ENCODE results near the gene IFRD2. TPM values are rescaled to one million over a fixed set of nuclear protein-coding genes. Genes with fewer than 3 reads are reported as not detected.

Gene IFRD2
- total RNA-seq, 2 experiments from 2014 or later: 30.0 to 30.4 TPM

DNA sequence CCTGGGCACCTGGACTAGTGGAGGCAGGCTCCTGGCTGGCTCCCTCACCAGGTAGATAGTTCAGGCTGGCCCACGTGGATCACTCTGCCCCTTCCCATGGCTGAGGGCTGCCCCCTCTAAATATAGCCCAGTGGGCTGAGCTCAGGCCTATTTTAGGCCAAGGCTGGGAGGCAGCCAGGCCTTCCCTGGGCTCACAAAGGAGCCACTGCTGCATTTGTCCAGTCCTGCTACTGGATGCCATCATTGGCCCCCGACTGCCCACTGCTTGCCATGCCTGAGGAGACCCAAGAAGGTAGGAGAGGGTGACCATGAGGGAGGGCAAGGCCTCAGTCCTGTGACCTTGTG lies 13.4 kb downstream of the IFRD2 start, which contains the start of gene LSMEM2:
Gene LSMEM2 (plus strand): TSS at position 208 of the 345 bp plus-strand sequence. CDS start 27 bp downstream, at position 235.
- Mint-ChIP-seq H3K4me3 (no peak within 1 kb of the TSS), H3K36me3 (ENCODE audit: low read depth) (no peaks in the 10 kb centered on the region), H3K27ac (no peak within 1 kb of the TSS), H3K27me3 (peaks cover 44% of the 10 kb centered on the region), H3K4me1 (ENCODE audit: low read depth) (peaks cover 19% of the 10 kb centered on the region), H3K9me3 (no peaks in the 10 kb centered on the region)
- H3K9me3 ChIP-seq (ENCODE audit: control insufficient read depth in 1 of 2, insufficient read depth in 1 of 2, low read length in 2 of 2): peaks cover 0 to 11% of the 10 kb centered on the region in 2 experiments
- TF ChIP-seq, protein P1, sequence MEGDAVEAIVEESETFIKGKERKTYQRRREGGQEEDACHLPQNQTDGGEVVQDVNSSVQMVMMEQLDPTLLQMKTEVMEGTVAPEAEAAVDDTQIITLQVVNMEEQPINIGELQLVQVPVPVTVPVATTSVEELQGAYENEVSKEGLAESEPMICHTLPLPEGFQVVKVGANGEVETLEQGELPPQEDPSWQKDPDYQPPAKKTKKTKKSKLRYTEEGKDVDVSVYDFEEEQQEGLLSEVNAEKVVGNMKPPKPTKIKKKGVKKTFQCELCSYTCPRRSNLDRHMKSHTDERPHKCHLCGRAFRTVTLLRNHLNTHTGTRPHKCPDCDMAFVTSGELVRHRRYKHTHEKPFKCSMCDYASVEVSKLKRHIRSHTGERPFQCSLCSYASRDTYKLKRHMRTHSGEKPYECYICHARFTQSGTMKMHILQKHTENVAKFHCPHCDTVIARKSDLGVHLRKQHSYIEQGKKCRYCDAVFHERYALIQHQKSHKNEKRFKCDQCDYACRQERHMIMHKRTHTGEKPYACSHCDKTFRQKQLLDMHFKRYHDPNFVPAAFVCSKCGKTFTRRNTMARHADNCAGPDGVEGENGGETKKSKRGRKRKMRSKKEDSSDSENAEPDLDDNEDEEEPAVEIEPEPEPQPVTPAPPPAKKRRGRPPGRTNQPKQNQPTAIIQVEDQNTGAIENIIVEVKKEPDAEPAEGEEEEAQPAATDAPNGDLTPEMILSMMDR (IDR thresholded peaks at IDR 0.05): no peak
- intact Hi-C loops (cut with DNase I, micrococcal nuclease): loop anchor here in 1 of 2 experiments (10.0 kb wide), 1 partner anchor 266 kb away; no protein-coding TSS in a partner anchor
- DNase-seq (no peak), ATAC-seq (ENCODE audit: poor library complexity) (no peak)
- CTCF ChIA-PET: no interaction called here
- peaks cover 31 to 38% of the 10 kb centered on the region in 2 experiments for H3K27me3 ChIP-seq (ENCODE audit: control insufficient read depth in 1 of 2, insufficient read depth in 2 of 2, low read length in 2 of 2)
- H3K4me3 ChIP-seq (ENCODE audit: low read length): no peak within 1 kb of the TSS
- H3K27ac ChIP-seq (ENCODE audit: low read depth in 1 of 2, low read length in 2 of 2): no peak within 1 kb of the TSS
- H3K4me1 ChIP-seq (ENCODE audit: insufficient read depth, low read length): peaks cover 28% of the 10 kb centered on the region
- POLR2A ChIA-PET: no interaction called here
- no peaks in the 10 kb centered on the region for H3K36me3 ChIP-seq (ENCODE audit: insufficient read depth, low read length)

DNA sequence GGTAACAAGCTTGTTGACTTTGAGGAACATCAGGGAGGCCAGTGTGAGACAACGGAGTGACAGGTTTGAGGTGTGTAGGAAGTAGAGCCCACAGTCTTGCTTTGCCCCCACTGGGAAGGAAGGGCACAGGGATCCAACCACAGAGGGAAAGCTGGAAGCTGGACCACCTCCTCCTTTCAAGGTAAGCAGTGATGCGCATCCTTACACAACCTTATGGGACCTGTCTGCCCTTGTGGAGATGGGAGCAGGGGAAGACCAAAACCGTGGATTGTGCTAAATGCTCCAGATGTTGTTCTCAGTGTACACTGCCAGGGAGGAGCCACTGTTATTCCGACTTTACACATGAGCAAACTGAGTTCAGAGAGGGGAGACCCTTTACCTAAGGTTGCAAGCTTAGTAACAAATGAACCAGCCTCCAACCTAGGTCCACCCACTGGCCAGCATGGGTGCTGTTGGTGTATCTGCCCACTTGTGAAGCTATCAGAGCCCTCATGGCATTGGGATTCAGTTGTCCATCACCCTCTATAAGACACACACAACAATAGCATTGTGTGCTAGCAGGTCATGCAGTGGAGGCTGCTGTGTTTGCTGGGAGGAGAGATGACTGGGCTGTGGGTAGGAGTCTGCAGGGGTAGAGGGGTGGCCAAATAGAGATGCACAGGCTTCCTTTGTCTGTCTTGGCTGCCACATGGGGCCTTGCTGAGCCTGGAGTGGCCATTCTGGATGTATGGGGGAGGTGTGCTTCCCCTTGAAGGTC lies 13.9 kb downstream of the IFRD2 start:
- POLR2A ChIA-PET: no interaction called here
- H3K27me3 Mint-ChIP-seq: peaks cover 44% of the 10 kb centered on the region
- H3K27ac Mint-ChIP-seq: no peak overlapping the region
- Histone ChIP-seq H3K27me3 (ENCODE audit: control insufficient read depth in 1 of 2, insufficient read depth in 2 of 2, low read length in 2 of 2) (peaks cover 37 to 43% of the 10 kb centered on the region in 2 experiments), H3K27ac (ENCODE audit: low read depth in 1 of 2, low read length in 2 of 2) (no peak overlapping the region), H3K9me3 (ENCODE audit: control insufficient read depth in 1 of 2, insufficient read depth in 1 of 2, low read length in 2 of 2) (peaks cover 0 to 13% of the 10 kb centered on the region in 2 experiments), H3K4me1 (ENCODE audit: insufficient read depth, low read length) (peaks cover 34% of the 10 kb centered on the region), H3K4me3 (ENCODE audit: low read length) (no peak overlapping the region), H3K36me3 (ENCODE audit: insufficient read depth, low read length) (no peaks in the 10 kb centered on the region)
- no peaks in the 10 kb centered on the region for H3K36me3 Mint-ChIP-seq (ENCODE audit: low read depth)
- no peak overlapping the region for H3K4me3 Mint-ChIP-seq
- no peak for ATAC-seq (ENCODE audit: poor library complexity)
- intact Hi-C loops (cut with DNase I, micrococcal nuclease): loop anchor here in 1 of 2 experiments (10.0 kb wide), 1 partner anchor 266 kb away; no protein-coding TSS in a partner anchor
- DNase-seq: no peak
- TF ChIP-seq, protein P1 (IDR thresholded peaks at IDR 0.05): no peak
- peaks cover 21% of the 10 kb centered on the region for H3K4me1 Mint-ChIP-seq (ENCODE audit: low read depth)
- H3K9me3 Mint-ChIP-seq: no peaks in the 10 kb centered on the region
- CTCF ChIA-PET: interaction anchor here (0.9 kb wide), 1 partner anchor 21 kb away, joined by 4 read pairs; the partner anchor contains the start of genes HYAL3 and NAA80

DNA sequence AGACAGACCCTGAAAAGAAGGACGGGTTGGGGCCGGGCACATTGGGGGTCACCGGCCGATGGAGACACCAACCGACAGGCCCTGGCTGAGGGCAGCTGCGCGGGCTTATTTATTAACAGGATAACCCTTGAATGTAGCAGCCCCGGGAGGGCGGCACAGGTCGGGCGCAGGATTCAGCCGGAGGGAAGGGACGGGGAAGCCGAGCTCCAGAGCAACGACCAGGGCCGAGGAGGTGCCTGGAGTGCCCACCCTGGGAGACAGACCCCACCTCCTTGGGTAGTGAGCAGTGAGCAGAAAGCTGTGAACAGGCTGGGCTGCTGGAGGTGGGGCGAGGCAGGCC lies 15.5 kb downstream of the IFRD2 start:
- H3K27me3 ChIP-seq (ENCODE audit: control insufficient read depth in 1 of 2, insufficient read depth in 2 of 2, low read length in 2 of 2): peaks cover 37 to 45% of the 10 kb centered on the region in 2 experiments
- DNase-seq: no peak
- H3K36me3 ChIP-seq (ENCODE audit: insufficient read depth, low read length): no peaks in the 10 kb centered on the region
- H3K4me3 ChIP-seq (ENCODE audit: low read length): no peak overlapping the region
- peaks cover 0 to 17% of the 10 kb centered on the region in 2 experiments for H3K9me3 ChIP-seq (ENCODE audit: control insufficient read depth in 1 of 2, insufficient read depth in 1 of 2, low read length in 2 of 2)
- no peak overlapping the region for H3K27ac ChIP-seq (ENCODE audit: low read depth in 1 of 2, low read length in 2 of 2)
- CTCF ChIA-PET: interaction anchor here (0.7 to 2.6 kb wide), 3 partner anchors 15 to 82 kb away, joined by 3 to 11 read pairs (median 6); partner anchors contain the start of gene IFRD2
- Mint-ChIP-seq H3K9me3 (no peaks in the 10 kb centered on the region), H3K4me1 (ENCODE audit: low read depth) (peaks cover 28% of the 10 kb centered on the region), H3K27ac (no peak overlapping the region), H3K36me3 (ENCODE audit: low read depth) (no peaks in the 10 kb centered on the region), H3K4me3 (no peak overlapping the region), H3K27me3 (peaks cover 50% of the 10 kb centered on the region)
- TF ChIP-seq, protein P1 (IDR thresholded peaks at IDR 0.05): no peak
- intact Hi-C loops (cut with DNase I, micrococcal nuclease): loop anchor here in 1 of 2 experiments (10.0 kb wide), 1 partner anchor 268 kb away; no protein-coding TSS in a partner anchor
- peaks cover 40% of the 10 kb centered on the region for H3K4me1 ChIP-seq (ENCODE audit: insufficient read depth, low read length)
- POLR2A ChIA-PET: interaction anchor here (0.9 to 1.0 kb wide), 2 partner anchors 23 to 30 kb away, joined by 3 to 4 read pairs; partner anchors contain the start of genes HYAL3 and NAA80
- ATAC-seq (ENCODE audit: poor library complexity): no peak
